Left ventricle myocardium inferior (tissue), 1 donor: ENCODE data around the gene TUBD1. TPM values are rescaled to one million over a fixed set of nuclear protein-coding genes. Genes with fewer than 3 reads are reported as not detected.

ENCODE experiments used
- DNase-seq: peaks from one replicate; pipeline ENCODE4 v3.0.0-alpha.2; 2020
- H3K27ac ChIP-seq: fragments of 200-600 bp; replicated peaks from 2 replicates; pipeline ENCODE4 v1.8.0; 2021
- H3K27me3 ChIP-seq: fragments of 200-600 bp; 2 replicates; pipeline ENCODE4 v1.8.0; 2021; ENCODE audit warnings: low read depth
- H3K36me3 ChIP-seq: fragments of 200-600 bp; 2 replicates; pipeline ENCODE4 v1.8.0; 2021
- H3K4me1 ChIP-seq: fragments of 200-600 bp; 2 replicates; pipeline ENCODE4 v1.8.0; 2021
- H3K4me3 ChIP-seq: fragments of 200-600 bp; 2 replicates; pipeline ENCODE4 v1.8.0; 2021; ENCODE audit warnings: mild to moderate bottlenecking, moderate library complexity
- H3K9me3 ChIP-seq: fragments of 200-600 bp; replicated peaks from 2 replicates; pipeline ENCODE4 v1.8.0; 2021
- CTCF ChIP-seq: fragments of 200-600 bp; IDR thresholded peaks from 2 replicates; pipeline ENCODE4 v1.8.0; 2021; ENCODE audit warnings: antibody characterized with exemption, mild to moderate bottlenecking, borderline replicate concordance
- intact Hi-C: fragments of 100-400 bp; cut with micrococcal nuclease; formaldehyde crosslinking; loops from one replicate; pipeline ENCODE4 v1.11.0; 2022
- total RNA-seq: library from RNA; stranded (reverse); fragmentation: NEBNext Ultra II Directional; extraction: Animal tissue kit (Norgen Biotek cat#: 25700); gene quantifications from one replicate; pipeline ENCODE4 v1.2.1, GENCODE V29; 2021
- donor health status: DM: no; HTN: yes; CAD: no; lungs with severe emphysema.

The TUBD1 gene
- total RNA-seq, 1 donor from 2014 or later = 7.8 TPM

- Histone ChIP-seq H3K27ac (peak overlapping the region; percentile 66), H3K27me3 (no peaks in the 10 kb centered on the region), H3K4me1 (peaks cover 34% of the 10 kb centered on the region), H3K36me3 (peaks cover under 1% of the 10 kb centered on the region), H3K9me3 (no peaks in the 10 kb centered on the region), H3K4me3 (no peak overlapping the region)
- DNase-seq = no peak
- intact Hi-C loops = no loop called here
- no peak for TF ChIP-seq CTCF
Observed at GRCh38 chr17:59827721-59828477, 64.8 kb downstream of the TUBD1 start.

- Histone ChIP-seq H3K9me3 (no peaks in the 10 kb centered on the region), H3K27me3 (no peaks in the 10 kb centered on the region), H3K27ac (no peak overlapping the region), H3K36me3 (peaks cover 5% of the 10 kb centered on the region), H3K4me1 (peaks cover 32% of the 10 kb centered on the region), H3K4me3 (no peak overlapping the region)
- intact Hi-C loops = no loop called here
- no peak for DNase-seq
- TF ChIP-seq CTCF = no peak
Observed at GRCh38 chr17:59826706-59827453, 65.9 kb downstream of the TUBD1 start.

GRCh38 chr17:59825533-59826322, 67.0 kb downstream of the TUBD1 start:
- Histone ChIP-seq H3K4me3 (no peak overlapping the region), H3K36me3 (peaks cover 10% of the 10 kb centered on the region), H3K27ac (peak overlapping the region; percentile 46), H3K27me3 (no peaks in the 10 kb centered on the region), H3K4me1 (peaks cover 29% of the 10 kb centered on the region), H3K9me3 (no peaks in the 10 kb centered on the region)
- TF ChIP-seq CTCF = no peak
- DNase-seq = no peak
- intact Hi-C loops = no loop called here

GRCh38 chr17:59815965-59816364, 76.8 kb downstream of the TUBD1 start:
- no peak for TF ChIP-seq CTCF
- peaks cover 38% of the 10 kb centered on the region for H3K36me3 ChIP-seq
- H3K4me3 ChIP-seq = no peak overlapping the region
- H3K9me3 ChIP-seq = no peaks in the 10 kb centered on the region
- no peak overlapping the region for H3K27ac ChIP-seq
- no peaks in the 10 kb centered on the region for H3K4me1 ChIP-seq
- DNase-seq = no peak
- no peaks in the 10 kb centered on the region for H3K27me3 ChIP-seq
- intact Hi-C loops = no loop called here

GRCh38 chr17:59814685-59815084, 78.1 kb downstream of the TUBD1 start:
- DNase-seq = no peak
- intact Hi-C loops = no loop called here
- Histone ChIP-seq H3K4me3 (no peak overlapping the region), H3K9me3 (no peaks in the 10 kb centered on the region), H3K4me1 (no peaks in the 10 kb centered on the region), H3K27ac (no peak overlapping the region), H3K36me3 (peaks cover 43% of the 10 kb centered on the region), H3K27me3 (no peaks in the 10 kb centered on the region)
- no peak for TF ChIP-seq CTCF
